ENCODE measurements around the gene AMFR.

The AMFR gene

DNA sequence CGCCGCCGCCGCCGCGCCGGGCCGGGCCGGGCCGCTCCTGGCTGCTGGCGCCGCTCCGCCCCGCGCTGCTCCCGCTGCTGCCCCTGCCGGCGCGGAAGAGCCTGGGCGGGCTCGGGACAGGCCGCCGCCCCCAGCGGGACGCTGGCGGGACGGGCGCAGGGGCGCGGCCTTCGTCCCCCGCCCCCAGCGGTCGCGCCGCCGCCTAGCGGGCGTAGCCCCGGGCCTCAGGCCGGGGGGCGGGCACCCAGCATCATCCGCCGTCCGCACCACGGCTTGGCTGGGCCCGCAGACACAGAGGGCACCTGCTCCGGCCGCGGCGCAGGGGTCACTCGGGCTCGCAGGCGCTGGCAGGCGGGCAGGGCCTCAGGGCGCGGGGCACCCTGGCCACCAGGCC lies at the start of gene AMFR:
AMFR (minus strand) TSS at position 107 of the 394 bp plus-strand sequence. CDS start 218 bp downstream, outside the sequence.
- peak; percentile 72 for FAIRE-seq

DNA sequence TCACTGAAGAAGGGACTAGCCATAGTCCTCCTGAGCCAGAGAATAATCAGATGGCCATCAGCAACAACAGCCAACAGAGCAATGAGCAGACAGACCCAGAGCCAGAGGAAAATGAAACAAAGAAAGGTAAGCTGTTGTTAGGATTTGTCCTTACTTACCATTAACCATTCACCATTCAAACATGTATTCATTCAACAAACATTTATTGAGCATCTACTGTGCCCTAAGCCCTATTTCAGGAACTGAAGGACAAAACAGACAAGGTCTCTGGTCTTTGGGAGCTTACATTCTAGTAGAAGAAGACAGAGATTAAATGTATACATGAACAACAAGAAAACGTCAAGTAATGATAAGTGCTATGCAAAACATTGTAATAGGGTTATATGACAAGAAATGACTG lies 45.3 kb upstream of the AMFR start:
- DNase-seq (ENCODE audit: insufficient read length, low spot score) (no peak), FAIRE-seq (no peak)

More for the DNA sequence above, at the start of gene AMFR:
- DNase-seq (ENCODE audit: insufficient read length, low spot score), result peak; percentile 90

- FAIRE-seq (no peak), DNase-seq (ENCODE audit: insufficient read length, low spot score) (no peak)
Observed at GRCh38 chr16:56470232-56470631, 44.9 kb upstream of the AMFR start.

GRCh38 chr16:56469748-56470147 lies 44.4 kb upstream of the AMFR start:
- FAIRE-seq, result no peak

DNA sequence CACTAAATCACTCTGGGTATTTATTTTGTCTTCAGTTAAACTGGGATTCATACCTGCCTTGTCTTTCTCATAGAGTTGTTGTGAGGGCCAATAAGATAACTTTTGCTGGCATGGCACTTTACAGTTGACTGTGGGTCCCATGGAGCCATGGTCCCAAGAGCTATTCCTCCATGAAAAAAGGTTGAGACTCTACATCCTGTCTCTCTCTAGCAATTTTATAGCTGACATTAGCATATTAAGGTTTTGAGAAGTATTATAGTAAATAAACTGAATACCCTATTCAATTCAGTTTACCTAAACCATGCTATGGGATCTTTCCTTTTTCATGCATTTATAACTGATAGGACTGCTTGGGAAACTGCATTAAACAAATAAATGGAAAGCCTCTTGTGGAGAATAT lies 43.5 kb upstream of the AMFR start:
- FAIRE-seq, result no peak

More at GRCh38 chr16:56469748-56470147, 44.4 kb upstream of the AMFR start:
- DNase-seq (ENCODE audit: insufficient read length, low spot score), result no peak

DNA sequence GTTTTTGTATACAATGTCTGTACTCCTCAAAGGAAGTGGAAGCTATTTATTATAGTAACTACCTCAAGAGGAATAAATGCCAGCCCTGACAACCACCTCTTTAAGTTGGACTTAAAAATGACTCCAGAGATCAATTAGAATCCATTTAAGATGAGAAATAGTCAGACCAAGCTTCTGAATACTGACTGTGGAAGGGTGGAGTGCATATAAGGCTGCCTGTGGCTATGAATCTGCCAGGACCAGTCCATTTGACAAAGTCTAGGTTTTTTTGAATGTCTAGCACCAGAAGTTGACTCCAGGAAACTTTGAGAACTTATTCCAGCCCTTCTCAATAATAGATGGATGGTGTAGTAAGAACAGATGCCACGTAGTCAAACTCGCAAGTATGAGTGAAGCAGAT lies 41.0 kb upstream of the AMFR start:
- no peak for DNase-seq (ENCODE audit: insufficient read length, low spot score)

More for the DNA sequence above, 43.5 kb upstream of the AMFR start:
- DNase-seq (ENCODE audit: insufficient read length, low spot score), result no peak

DNA sequence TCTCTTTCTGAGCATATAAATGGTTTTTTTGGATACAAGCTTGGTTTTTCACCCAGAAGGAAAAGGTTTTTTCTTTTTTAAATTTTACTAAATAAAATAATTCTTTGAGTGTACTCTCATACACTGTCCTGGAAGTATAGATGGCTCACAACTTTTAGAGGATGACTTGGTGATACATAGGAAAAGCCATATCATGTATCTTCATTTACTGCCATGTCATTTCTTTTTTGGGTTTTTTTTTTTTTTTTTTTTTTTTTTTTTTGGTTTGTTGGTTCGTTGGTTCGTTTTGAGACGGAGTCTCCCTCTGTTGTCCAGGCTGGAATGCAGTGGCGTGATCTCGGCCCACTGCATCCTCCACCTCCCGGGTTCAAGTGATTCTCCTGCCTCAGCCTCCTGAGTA lies 37.8 kb upstream of the AMFR start:
- FAIRE-seq, result no peak
- DNase-seq (ENCODE audit: insufficient read length, low spot score), result no peak

More for the DNA sequence above, 41.0 kb upstream of the AMFR start:
- no peak for FAIRE-seq

GRCh38 chr16:56462064-56462796 lies 36.9 kb upstream of the AMFR start:
- FAIRE-seq (no peak), DNase-seq (ENCODE audit: insufficient read length, low spot score) (no peak)

GRCh38 chr16:56460101-56460500 lies 34.8 kb upstream of the AMFR start:
- FAIRE-seq, result no peak
- DNase-seq (ENCODE audit: insufficient read length, low spot score), result no peak

DNA sequence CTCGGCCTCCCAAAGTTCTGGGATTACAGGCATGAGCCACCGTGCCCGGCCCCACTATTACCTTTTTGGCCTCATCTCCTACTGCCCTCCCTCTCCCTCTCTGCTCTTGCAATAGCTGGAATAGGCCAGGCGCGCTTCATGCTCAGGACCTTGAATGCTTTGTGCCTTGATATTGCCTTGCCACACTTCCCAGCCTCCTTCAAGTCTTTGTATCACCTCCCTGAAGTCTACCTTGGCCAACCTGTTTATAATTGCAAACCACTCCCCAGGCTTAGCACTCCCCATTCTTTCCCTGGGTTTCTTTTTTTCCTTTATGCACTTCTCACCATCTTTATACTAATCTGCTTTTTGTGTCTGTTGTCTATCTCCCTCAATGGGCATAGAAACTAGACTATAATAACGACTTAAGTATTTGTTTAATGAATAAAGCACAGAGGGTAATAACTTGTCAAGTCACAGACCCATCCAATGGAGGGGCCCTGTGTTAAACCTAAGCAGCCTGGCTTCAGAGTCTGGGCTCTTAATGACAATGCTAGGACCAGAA lies 32.7 kb upstream of the AMFR start:
- no peak for FAIRE-seq
- DNase-seq (ENCODE audit: insufficient read length, low spot score), result no peak

GRCh38 chr16:56451753-56452689 lies 26.7 kb upstream of the AMFR start:
- FAIRE-seq (peak; percentile 57), DNase-seq (ENCODE audit: insufficient read length, low spot score) (no peak)

- peak; percentile 96 for FAIRE-seq
- peak; percentile 95 for DNase-seq (ENCODE audit: insufficient read length, low spot score)
Observed at GRCh38 chr16:56450986-56451752, 25.8 kb upstream of the AMFR start, which contains the start of the genes NUDT21 and OGFOD1. TSS of gene NUDT21 (minus strand) at chr16:56451332. CDS start at chr16:56451202, 130 bp downstream. TSS of gene OGFOD1 (plus strand) at chr16:56451554. CDS start at chr16:56451613, 59 bp downstream.

GRCh38 chr16:56450275-56450985 lies 25.1 kb upstream of the AMFR start:
- peak; percentile 40 for FAIRE-seq
- no peak for DNase-seq (ENCODE audit: insufficient read length, low spot score)

DNA sequence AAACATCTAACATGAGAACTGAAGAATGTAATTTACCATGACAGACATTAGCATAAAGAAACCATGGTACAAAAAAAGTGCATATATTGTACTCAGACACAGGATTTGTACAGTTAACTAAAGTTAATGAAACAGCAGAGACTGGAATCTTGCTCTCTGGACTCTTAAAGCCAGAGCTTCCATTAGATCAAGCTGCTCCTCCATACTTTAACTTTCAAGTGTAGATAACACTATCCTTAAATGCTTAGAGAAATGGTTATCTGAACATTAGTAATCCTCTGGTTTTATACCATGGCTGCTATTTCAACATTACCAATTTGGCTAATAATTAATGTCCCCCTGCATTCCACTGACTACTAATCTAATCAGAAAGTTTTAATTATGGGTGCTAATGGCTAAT lies 22.7 kb upstream of the AMFR start:
- DNase-seq (ENCODE audit: insufficient read length, low spot score) (no peak), FAIRE-seq (no peak)

GRCh38 chr16:56447286-56447685 lies 21.9 kb upstream of the AMFR start:
- peak; percentile 8 for FAIRE-seq
- no peak for DNase-seq (ENCODE audit: insufficient read length, low spot score)

DNA sequence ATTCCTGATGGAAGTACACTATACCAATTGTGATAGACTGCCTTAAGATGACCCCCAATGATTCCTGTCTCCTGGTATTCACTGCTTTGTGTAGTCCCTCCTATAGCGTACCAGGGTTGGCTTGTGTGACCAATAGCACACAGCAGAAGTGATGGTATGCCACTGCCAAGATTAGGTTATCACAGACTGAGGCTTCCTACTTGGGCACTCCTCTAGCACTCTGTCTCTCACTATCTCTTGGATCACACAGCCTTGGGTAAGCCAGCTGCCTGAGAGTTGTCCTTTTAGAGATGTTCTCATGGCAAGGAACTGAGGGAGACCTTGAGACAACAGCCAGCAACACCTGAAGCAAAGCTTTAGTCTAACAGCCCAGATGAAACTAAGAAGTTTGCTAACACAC lies 12.7 kb upstream of the AMFR start:
- DNase-seq (ENCODE audit: insufficient read length, low spot score), result no peak
- no peak for FAIRE-seq

DNA sequence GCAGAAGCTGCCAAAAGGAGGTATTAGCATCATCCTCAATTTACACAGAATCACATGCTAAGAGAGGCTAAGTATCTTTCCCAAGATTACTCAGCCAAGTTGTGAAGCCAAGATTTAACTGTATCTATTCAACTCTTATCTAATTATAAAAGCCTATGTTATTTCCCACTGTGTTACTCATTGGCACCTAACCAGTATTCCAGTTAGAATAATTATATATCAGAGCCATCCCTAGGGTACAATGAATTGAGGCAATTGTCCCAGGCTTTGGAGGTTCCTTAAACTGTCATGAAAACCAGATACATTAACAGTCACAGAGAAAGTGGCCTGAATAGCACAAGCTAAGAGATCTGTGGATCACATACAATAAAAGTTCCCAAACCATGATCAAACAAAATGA lies 10.9 kb upstream of the AMFR start:
- FAIRE-seq (no peak), DNase-seq (ENCODE audit: insufficient read length, low spot score) (no peak)

- DNase-seq (ENCODE audit: insufficient read length, low spot score), result no peak
- FAIRE-seq, result no peak
Observed at GRCh38 chr16:56428091-56428490, 2.7 kb upstream of the AMFR start.

DNA sequence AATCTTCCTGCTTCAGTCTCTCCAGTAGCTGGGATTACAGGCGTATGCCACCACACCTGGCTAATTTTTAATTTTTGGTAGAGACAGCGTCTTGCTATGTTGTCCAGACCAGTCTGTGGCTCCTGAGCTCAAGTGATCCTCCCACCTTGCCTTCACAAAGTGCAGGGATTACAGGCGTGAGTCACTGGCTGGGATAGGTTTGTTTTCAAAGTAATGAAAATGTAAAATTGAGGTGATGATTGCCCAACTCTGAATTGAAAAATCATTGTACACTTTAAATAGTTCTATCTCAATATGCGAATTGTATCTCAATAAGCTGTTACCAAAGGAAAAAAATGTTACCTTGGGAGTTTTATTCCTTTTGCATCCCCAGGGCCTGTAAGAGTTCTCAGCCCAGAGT lies 1.2 kb upstream of the AMFR start:
- DNase-seq (ENCODE audit: insufficient read length, low spot score), result no peak
- no peak for FAIRE-seq

Measured in GM19239 (cell line).